ENCODE measurements around the gene TRMT112.

TRMT112 gene

DNA sequence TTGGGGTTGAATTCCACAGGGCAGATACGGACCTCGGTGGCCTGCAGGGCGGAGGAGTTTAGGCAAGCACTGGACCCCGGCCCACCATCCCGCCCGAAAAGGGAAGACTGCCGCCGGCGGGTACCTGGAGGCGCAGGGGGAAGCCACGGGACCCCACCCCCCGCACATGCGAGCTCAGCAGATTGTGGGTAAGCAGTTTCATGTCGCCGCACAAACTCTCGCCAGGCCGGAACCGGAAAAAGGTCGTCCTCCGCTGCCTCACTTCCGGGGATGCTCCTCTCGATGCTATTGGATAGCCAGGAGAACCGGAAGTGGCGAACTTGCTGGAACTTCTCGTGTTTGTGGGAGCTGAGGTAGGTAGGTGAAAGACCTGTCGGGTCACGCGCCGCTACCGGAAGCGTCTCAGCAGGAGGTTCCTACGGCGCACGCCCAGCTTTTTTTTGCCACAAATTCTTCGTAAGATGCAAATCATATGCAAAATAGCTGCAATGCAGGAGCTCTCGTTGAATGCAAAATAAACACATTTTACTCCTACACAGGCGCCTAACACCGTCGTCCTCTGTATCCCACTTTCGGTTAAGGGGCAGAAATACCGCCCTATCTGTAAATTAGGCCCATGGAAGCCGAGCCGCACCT, at the start of gene TRMT112:
TSS of gene TRMT112 (minus strand) at position 235 of the 636 bp plus-strand sequence. CDS start at position 202, 33 bp downstream.
- DNase-seq (ENCODE audit: low read depth in 2 of 2) = peak; percentile 92 to 95

- DNase-seq (ENCODE audit: low read depth in 2 of 2) = no peak
These were observed 49.4 kb upstream of the TRMT112 start for GRCh38 chr11:64366751-64367150.

- DNase-seq (ENCODE audit: low read depth in 2 of 2) = no peak
These were observed 47.6 kb upstream of the TRMT112 start for GRCh38 chr11:64364911-64365310.

DNA sequence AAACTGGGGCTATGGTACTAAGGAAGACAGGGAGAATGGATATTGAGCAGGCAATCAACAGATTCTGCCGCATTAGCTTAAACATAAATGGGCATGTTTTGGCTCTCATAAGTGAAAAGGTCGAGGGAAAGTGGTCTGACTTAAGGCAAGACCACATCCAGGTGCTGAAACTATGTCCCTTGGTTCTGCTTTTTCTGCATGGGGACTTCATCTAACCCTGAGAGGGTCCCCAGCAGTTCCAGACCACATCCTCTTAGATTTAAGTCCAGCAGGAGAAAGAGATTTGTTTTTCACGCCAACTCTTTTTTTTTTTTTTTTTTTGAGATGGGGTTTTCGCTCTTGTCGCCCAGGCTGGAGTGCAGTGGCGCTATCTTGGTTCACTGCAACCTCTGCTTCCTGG, 47.1 kb upstream of the TRMT112 start:
- DNase-seq (ENCODE audit: low read depth in 2 of 2) = no peak

DNA sequence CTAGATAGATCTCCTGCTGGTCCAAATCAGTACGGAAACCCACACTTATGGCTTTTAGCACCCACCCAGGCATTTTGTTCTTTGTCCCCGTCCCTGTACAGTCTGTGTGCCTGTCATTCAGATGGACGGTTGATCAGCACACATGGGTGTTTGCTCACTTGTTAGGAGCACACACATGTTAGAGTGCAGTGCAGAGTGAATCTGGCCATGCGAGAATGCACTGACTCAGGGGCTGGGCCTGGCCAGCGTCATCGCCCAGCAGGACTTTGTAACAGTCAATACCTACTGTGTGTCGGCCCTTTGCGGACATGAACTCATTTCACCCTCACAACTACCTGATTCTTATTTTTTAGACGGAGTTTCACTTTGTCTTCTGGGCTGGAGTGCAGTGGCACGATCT, 45.0 kb upstream of the TRMT112 start:
- DNase-seq (ENCODE audit: low read depth in 2 of 2) = no peak

- DNase-seq (ENCODE audit: low read depth in 2 of 2) = no peak
These were observed 44.3 kb upstream of the TRMT112 start for GRCh38 chr11:64361659-64362058.

DNA sequence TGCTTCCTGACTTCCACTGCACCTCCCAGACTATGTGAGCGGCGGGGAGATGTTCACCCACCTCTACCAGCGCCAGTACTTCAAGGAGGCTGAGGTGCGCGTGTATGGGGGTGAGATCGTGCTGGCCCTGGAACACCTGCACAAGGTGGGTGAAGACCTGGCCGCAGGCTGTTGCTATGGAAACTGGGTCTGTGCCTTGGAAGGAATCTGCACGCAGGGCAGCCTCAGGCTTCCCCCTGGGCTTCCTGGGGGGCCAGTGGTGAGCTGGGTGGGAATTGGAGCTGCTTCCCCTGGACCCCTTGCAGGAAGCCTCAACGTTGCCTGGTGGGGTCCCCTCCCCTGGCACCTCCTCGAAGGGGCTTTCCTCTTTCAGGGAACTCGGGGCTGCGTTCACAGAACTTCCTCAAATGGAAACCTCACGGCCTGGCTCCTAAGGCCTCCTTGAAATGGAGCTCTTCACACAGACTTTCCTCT, 43.1 kb upstream of the TRMT112 start:
- DNase-seq (ENCODE audit: low read depth in 2 of 2) = no peak

- DNase-seq (ENCODE audit: low read depth in 2 of 2) = no peak
These were observed 42.5 kb upstream of the TRMT112 start for GRCh38 chr11:64359712-64360445.

- DNase-seq (ENCODE audit: low read depth in 2 of 2) = peak in 1 of 2 donors; percentile 52
These were observed 41.8 kb upstream of the TRMT112 start, which contains the start of gene RPS6KA4 for GRCh38 chr11:64358907-64359711. RPS6KA4 (plus strand) TSS chr11:64359162; CDS start chr11:64359236, 74 bp downstream.

DNA sequence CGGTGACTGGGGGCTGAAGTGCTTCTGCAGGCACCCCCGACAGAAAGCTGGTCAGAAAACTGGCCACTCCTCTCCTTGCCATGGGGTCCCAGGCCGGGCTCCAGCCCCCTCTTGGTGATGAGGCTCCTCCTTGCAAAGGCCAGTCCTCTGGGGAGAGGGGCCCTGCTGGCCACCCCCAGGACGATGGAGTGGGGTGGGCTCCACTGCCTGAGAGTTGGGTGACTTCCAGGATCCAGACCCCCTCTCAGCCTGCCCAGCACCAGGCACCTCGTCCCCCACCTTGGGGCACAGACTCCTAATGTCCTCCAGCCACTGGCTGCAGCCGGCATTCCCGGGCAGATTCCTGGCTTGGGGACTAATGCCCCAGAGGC, 41.2 kb upstream of the TRMT112 start:
- no peak for DNase-seq (ENCODE audit: low read depth in 2 of 2)

DNA sequence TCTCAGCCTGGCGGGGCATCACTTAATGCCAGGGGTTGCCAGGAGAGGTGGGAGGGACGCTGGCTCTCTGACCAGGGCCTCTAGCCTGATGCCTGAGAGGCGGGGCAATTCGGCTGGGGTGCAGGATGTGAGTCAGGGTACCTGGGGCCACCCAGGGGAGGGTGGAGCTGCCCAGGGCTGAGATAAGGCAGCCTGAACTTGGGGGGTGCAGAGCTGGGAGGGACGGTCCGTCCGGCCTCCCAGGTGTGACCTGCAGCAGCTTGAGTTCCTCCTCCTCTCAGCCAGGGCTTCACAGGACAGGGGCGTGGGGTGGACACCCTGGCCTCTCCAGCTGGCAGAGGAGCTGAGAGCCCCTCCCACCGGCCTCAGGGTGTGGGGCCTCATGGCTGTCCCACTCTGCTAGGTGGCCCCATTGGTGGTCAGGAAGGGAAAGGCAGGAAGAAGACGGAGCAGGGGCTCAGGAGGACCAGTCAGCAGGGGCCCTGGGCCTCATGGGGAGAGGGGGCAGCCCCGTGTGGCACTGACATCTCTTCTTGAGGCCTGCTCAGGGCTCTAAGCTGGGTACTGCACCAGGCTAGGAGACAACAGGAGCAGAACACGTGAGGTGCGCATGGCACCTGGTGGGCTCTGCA, 40.7 kb upstream of the TRMT112 start:
- DNase-seq (ENCODE audit: low read depth in 2 of 2) = peak in 1 of 2 donors; percentile 50

- DNase-seq (ENCODE audit: low read depth in 2 of 2) = no peak
These were observed 40.1 kb upstream of the TRMT112 start for GRCh38 chr11:64357446-64357845.

DNA sequence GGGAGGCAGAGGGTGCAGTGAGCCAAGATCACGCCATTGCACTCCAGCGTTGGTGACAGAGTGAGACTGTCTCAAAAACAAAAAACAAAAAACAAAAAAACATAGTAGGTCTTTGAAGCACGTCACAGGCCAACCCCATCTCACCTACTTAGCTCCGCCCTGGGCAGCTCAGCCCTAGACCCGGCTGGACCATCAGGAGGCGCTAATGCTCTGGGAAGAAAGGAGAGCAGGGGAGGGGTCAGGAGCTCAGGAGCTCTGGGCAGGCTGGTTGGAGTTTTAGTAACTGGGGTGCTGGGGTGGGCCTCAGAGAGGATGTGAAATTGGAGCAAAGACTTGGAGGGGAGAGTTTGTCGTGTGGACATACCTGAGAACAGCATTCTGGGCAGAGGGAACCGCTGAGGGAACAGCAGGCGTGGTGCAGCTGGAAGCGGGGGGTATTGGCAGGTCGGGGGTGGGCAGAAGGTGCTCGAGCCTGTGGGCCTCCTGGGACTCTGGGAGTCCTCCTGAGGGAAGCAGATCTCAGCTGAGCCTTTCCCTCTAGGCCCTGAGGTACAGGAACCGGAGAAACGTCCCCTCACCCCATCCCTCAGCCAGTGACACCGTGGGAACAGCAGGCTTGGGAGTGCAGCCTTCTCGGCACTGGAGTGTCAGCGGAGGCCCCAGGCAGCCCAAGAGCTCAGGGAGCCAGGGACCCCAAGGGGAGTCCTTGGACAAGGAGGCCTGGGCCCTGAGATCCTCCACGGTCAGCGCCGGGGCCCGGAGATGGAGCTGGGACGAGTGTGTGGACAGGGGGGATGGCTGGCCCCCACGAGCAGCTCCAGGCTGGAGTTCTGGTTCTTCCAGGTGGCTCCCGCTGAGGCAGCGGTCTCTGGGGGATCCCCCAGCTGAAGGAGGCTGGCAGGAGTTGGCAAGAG, 39.4 kb upstream of the TRMT112 start:
- DNase-seq (ENCODE audit: low read depth in 2 of 2) = peak in 1 of 2 donors; percentile 43

- DNase-seq (ENCODE audit: low read depth in 2 of 2) = no peak
These were observed 38.0 kb upstream of the TRMT112 start for GRCh38 chr11:64355078-64355940.

- DNase-seq (ENCODE audit: low read depth in 2 of 2) = no peak
These were observed 36.6 kb upstream of the TRMT112 start for GRCh38 chr11:64353715-64354506.

DNA sequence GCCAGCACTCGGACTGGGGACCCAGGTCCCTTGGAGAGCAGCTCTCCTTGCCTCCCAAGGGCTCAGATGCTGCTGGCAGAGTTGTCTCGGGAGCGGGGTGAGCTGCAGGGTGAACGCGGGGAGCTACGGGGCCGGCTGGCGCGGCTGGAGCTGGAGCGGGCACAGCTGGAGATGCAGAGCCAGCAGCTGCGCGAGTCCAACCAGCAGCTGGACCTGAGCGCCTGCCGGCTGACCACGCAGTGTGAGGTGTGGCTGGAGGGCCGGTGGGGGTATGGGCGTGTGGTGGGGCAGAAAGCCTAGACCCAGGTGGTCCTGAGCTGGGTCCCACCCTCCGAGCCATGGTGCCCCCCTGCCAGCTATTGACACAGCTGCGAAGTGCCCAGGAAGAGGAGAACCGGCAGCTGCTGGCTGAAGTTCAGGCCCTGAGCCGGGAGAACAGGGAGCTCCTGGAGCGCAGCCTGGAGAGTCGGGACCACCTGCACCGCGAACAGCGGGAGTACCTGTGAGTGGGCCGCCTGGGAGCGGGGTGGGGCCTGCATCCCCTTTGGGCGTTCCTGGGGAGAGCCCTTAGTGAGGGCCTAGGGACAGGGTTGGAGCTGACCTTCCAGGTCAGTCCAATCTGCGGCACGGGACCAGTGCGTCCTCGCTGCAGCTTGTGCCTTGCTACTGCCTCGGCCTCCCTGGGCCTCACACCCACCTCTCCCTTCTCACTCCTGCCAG, 35.8 kb upstream of the TRMT112 start:
- DNase-seq (ENCODE audit: low read depth in 2 of 2) = no peak

- DNase-seq (ENCODE audit: low read depth in 2 of 2) = no peak
These were observed 35.0 kb upstream of the TRMT112 start for GRCh38 chr11:64352099-64352994.

Data from stimulated activated CD4-positive, alpha-beta T cell treated with anti-CD3 and anti-CD28 coated beads, Interleukin-4, amount 100 ng/mL, for 48 hours (primary cell).